Stimulated activated CD8-positive, alpha-beta memory T cell treated with anti-CD3 and anti-CD28 coated beads, Interleukin-2, amount 100 ng/mL, for 48 hours (primary cell): ENCODE data around the gene CDCA3.
"Not testable (repeated sequence)": the region's sequence is repeated elsewhere in the genome, so short reads cannot be mapped to it uniquely, and the experiment has no call there.

Experiments used
- DNase-seq, 2 donors: peaks; one replicate each; pipeline ENCODE4 v3.0.0-alpha.2; 2020; ENCODE audit warnings: low read depth in 2 of 2

CDCA3 gene

GRCh38 chr12:6872073-6873048, 21.3 kb upstream of the CDCA3 start:
- DNase-seq = peak; percentile 81 to 86

GRCh38 chr12:6871052-6871957, 20.2 kb upstream of the CDCA3 start:
- DNase-seq = peak; percentile 36 to 37

GRCh38 chr12:6870304-6870703, 19.2 kb upstream of the CDCA3 start:
- DNase-seq = not testable (repeated sequence)

- DNase-seq = peak; percentile 61 to 77
Observed at GRCh38 chr12:6869049-6870021, 18.2 kb upstream of the CDCA3 start.

- DNase-seq = no peak
Observed at GRCh38 chr12:6868211-6869048, 17.3 kb upstream of the CDCA3 start.

GRCh38 chr12:6867413-6868210, 16.5 kb upstream of the CDCA3 start, which contains the start of gene TPI1:
TPI1 (plus strand) TSS chr12:6867531; CDS start chr12:6867567, 36 bp downstream.
- peak; percentile 71 to 74 for DNase-seq

GRCh38 chr12:6866920-6867412, 15.9 kb upstream of the CDCA3 start:
- no peak for DNase-seq

GRCh38 chr12:6866163-6866919, 15.3 kb upstream of the CDCA3 start:
- no peak for DNase-seq

GRCh38 chr12:6865307-6865706, 14.2 kb upstream of the CDCA3 start:
- DNase-seq = not testable (repeated sequence)

GRCh38 chr12:6863586-6864321, 12.7 kb upstream of the CDCA3 start:
- DNase-seq = no peak

GRCh38 chr12:6863033-6863432, 11.9 kb upstream of the CDCA3 start:
- DNase-seq = no peak

GRCh38 chr12:6861391-6861790, 10.3 kb upstream of the CDCA3 start:
- no peak for DNase-seq

- no peak for DNase-seq
Observed at GRCh38 chr12:6860942-6861341, 9.9 kb upstream of the CDCA3 start.

- DNase-seq = no peak
Observed at GRCh38 chr12:6860116-6860515, 9.0 kb upstream of the CDCA3 start.

- no peak for DNase-seq
Observed at GRCh38 chr12:6858799-6859198, 7.7 kb upstream of the CDCA3 start.

GRCh38 chr12:6855322-6855721, 4.2 kb upstream of the CDCA3 start:
- DNase-seq = no peak

- no peak for DNase-seq
Observed at GRCh38 chr12:6854036-6854435, 3.0 kb upstream of the CDCA3 start.

- DNase-seq = no peak
Observed at GRCh38 chr12:6853626-6854025, 2.5 kb upstream of the CDCA3 start.
